AG09309 (cell line): ENCODE data around the gene FAM98A.

ENCODE experiments used
- DNase-seq: peaks from one replicate; pipeline ENCODE4 v3.0.0-alpha.2; 2010; ENCODE audit warnings: low read depth
- H3K4me3 ChIP-seq: 2 replicates; pipeline ENCODE4 v1.5.1; 2011; ENCODE audit warnings: mild to moderate bottlenecking, low read depth, low read length, moderate library complexity; ENCODE audit not compliant: control insufficient read depth
- TF ChIP-seq, protein P1 (sequence below): IDR thresholded peaks from 2 replicates; pipeline ENCODE4 v1.5.1; 2011; ENCODE audit warnings: mild to moderate bottlenecking, low read depth, low read length, inconsistent platforms; ENCODE audit not compliant: insufficient read depth, control insufficient read depth; ENCODE audit errors: missing control alignments

Gene FAM98A

DNA sequence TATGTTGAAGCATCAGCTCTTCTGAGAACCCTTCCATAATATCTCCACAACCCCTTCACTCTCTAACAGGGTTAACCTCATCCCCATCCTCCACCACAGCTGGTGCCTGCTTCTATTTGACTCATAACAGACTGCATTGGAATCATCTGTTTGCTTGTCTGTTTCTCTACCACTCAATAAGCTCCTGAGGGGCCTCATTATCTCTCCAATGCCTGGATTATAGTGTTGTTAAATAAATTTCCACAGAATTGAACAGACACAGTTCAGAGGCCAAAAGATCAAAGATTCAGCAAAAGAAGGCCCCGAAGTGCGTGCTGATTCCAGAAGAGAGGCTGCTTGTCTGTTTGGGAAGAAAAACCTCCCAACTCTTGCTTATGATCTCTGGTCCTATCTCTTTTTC, 33.7 kb upstream of the FAM98A start:
- DNase-seq, result no peak
- no peak overlapping the region for H3K4me3 ChIP-seq
- TF ChIP-seq, protein P1, sequence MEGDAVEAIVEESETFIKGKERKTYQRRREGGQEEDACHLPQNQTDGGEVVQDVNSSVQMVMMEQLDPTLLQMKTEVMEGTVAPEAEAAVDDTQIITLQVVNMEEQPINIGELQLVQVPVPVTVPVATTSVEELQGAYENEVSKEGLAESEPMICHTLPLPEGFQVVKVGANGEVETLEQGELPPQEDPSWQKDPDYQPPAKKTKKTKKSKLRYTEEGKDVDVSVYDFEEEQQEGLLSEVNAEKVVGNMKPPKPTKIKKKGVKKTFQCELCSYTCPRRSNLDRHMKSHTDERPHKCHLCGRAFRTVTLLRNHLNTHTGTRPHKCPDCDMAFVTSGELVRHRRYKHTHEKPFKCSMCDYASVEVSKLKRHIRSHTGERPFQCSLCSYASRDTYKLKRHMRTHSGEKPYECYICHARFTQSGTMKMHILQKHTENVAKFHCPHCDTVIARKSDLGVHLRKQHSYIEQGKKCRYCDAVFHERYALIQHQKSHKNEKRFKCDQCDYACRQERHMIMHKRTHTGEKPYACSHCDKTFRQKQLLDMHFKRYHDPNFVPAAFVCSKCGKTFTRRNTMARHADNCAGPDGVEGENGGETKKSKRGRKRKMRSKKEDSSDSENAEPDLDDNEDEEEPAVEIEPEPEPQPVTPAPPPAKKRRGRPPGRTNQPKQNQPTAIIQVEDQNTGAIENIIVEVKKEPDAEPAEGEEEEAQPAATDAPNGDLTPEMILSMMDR, result no peak

DNA sequence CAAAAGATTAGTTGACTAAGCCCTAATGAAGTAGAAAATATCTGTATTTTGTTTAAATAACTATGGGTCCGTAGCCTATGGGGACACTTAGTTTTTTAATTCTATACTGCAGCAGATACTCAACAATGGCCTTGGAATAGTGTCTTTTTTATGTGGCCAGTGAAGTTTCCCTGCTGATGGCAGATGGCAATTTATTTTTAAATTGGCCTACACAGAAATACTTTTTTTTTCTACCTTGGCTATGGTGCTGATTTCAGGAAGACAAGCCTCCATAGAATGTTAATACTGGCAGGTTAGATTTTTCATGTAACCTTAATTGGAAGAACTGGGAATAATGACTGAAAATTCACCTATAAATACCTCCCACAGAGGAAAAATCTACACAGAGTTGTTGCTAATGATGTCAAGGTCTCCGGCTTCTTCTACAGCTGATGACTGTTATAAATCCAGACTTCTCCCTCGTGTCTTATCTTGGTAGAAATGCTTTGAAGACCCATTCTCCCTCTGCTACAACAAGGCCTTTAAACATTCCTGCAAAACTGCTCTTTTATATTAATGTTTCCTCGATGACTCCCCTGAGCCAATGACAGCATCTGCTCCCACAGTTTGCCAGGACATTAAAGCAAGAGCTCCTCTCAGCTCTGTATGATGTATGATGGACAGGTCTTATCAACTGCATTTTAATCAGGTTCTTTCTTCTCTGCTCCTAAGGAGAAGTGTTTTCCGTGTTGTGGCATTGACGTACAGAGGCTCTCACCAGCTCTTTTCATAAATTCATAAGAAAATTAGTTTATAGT, 29.1 kb upstream of the FAM98A start:
- H3K4me3 ChIP-seq, result no peak overlapping the region
- no peak for DNase-seq
- TF ChIP-seq, protein P1, result no peak

GRCh38 chr2:33619028-33619427, 19.9 kb upstream of the FAM98A start:
- H3K4me3 ChIP-seq, result no peak overlapping the region
- DNase-seq, result no peak
- TF ChIP-seq, protein P1, result no peak

- no peak overlapping the region for H3K4me3 ChIP-seq
- no peak for DNase-seq
- TF ChIP-seq, protein P1, result no peak
These were observed 18.9 kb upstream of the FAM98A start for GRCh38 chr2:33617989-33618388.

GRCh38 chr2:33617401-33617800, 18.3 kb upstream of the FAM98A start:
- no peak for DNase-seq
- TF ChIP-seq, protein P1, result no peak
- no peak overlapping the region for H3K4me3 ChIP-seq

- no peak for DNase-seq
- H3K4me3 ChIP-seq, result no peak overlapping the region
- TF ChIP-seq, protein P1, result no peak
These were observed 17.8 kb upstream of the FAM98A start for GRCh38 chr2:33616873-33617272.
